ENCODE results near the gene DNASE1L2. TPM values are rescaled to one million over a fixed set of nuclear protein-coding genes. Genes with fewer than 3 reads are reported as not detected.

Gene DNASE1L2
- polyA plus RNA-seq, 3 donors, result 1.1 TPM; not detected in 2

GRCh38 chr16:2282866-2283555, 46.8 kb downstream of the DNASE1L2 start:
- Mint-ChIP-seq H3K27ac (no peak overlapping the region), H3K9me3 (no peaks in the 10 kb centered on the region), H3K4me1 (no peaks in the 10 kb centered on the region), H3K4me3 (no peak overlapping the region), H3K36me3 (no peaks in the 10 kb centered on the region), H3K27me3 (ENCODE audit: low read depth in 3 of 3) (peaks cover 0 to 5% (median 4%) of the 10 kb centered on the region in 3 donors)
- H3K36me3 ChIP-seq (replicated peaks in 1 of 2; ENCODE audit: control insufficient read depth in 1 of 2, insufficient read depth in 2 of 2, low read length in 2 of 2), result no peaks in the 10 kb centered on the region
- WGBS (ENCODE audit: insufficient coverage), result 93% methylated on average over 22 of the region's 26 CpGs
- intact Hi-C loops (cut with micrococcal nuclease), result no loop called here
- H3K27me3 ChIP-seq (ENCODE audit: control insufficient read depth in 2 of 2, insufficient read depth in 2 of 2, low read length in 2 of 2), result no peaks in the 10 kb centered on the region
- no peak for TF ChIP-seq CTCF (IDR thresholded peaks at IDR 0.05)
- H3K9me3 ChIP-seq (replicated peaks in 1 of 2; ENCODE audit: control insufficient read depth in 1 of 2, insufficient read depth in 1 of 2, low read length in 2 of 2), result no peaks in the 10 kb centered on the region
- no peak overlapping the region for H3K9ac ChIP-seq (ENCODE audit: insufficient read depth, low read length, poor library complexity, severe bottlenecking)
- no peak overlapping the region for H3K4me3 ChIP-seq (replicated peaks in 1 of 3; ENCODE audit: low read depth in 2 of 3, low read length in 3 of 3)
- H3K27ac ChIP-seq (ENCODE audit: low read depth in 1 of 2, low read length in 2 of 2), result no peak overlapping the region
- H3K4me2 ChIP-seq (replicated peaks; ENCODE audit: extremely low read depth, low read length, poor library complexity, severe bottlenecking), result no peak overlapping the region
- no peak for DNase-seq
- H4K20me1 ChIP-seq (ENCODE audit: insufficient read depth, low read length), result no peaks in the 10 kb centered on the region
- H2AFZ ChIP-seq (ENCODE audit: insufficient read depth, low read depth, low read length, poor library complexity, severe bottlenecking), result no peak overlapping the region
- H3K4me1 ChIP-seq (ENCODE audit: control insufficient read depth in 1 of 2, insufficient read depth in 2 of 2, low read length in 2 of 2), result no peaks in the 10 kb centered on the region
- H3K79me2 ChIP-seq (ENCODE audit: insufficient read depth, low read length), result no peaks in the 10 kb centered on the region

GRCh38 chr16:2284001-2284770, 47.9 kb downstream of the DNASE1L2 start:
- Histone ChIP-seq H3K36me3 (replicated peaks in 1 of 2; ENCODE audit: control insufficient read depth in 1 of 2, insufficient read depth in 2 of 2, low read length in 2 of 2) (no peaks in the 10 kb centered on the region), H3K79me2 (ENCODE audit: insufficient read depth, low read length) (no peaks in the 10 kb centered on the region), H3K9me3 (replicated peaks in 1 of 2; ENCODE audit: control insufficient read depth in 1 of 2, insufficient read depth in 1 of 2, low read length in 2 of 2) (no peaks in the 10 kb centered on the region), H3K27ac (ENCODE audit: low read depth in 1 of 2, low read length in 2 of 2) (no peak overlapping the region), H3K9ac (ENCODE audit: insufficient read depth, low read length, poor library complexity, severe bottlenecking) (no peak overlapping the region), H3K4me3 (replicated peaks in 1 of 3; ENCODE audit: low read depth in 2 of 3, low read length in 3 of 3) (no peak overlapping the region), H3K4me2 (replicated peaks; ENCODE audit: extremely low read depth, low read length, poor library complexity, severe bottlenecking) (no peak overlapping the region), H3K27me3 (ENCODE audit: control insufficient read depth in 2 of 2, insufficient read depth in 2 of 2, low read length in 2 of 2) (no peaks in the 10 kb centered on the region), H4K20me1 (ENCODE audit: insufficient read depth, low read length) (no peaks in the 10 kb centered on the region), H2AFZ (ENCODE audit: insufficient read depth, low read depth, low read length, poor library complexity, severe bottlenecking) (no peak overlapping the region), H3K4me1 (ENCODE audit: control insufficient read depth in 1 of 2, insufficient read depth in 2 of 2, low read length in 2 of 2) (no peaks in the 10 kb centered on the region)
- Mint-ChIP-seq H3K27ac (peak overlapping the region in 1 of 7 donors; percentile 74), H3K27me3 (ENCODE audit: low read depth in 3 of 3) (peaks cover 0 to 5% (median 4%) of the 10 kb centered on the region in 3 donors), H3K4me1 (no peaks in the 10 kb centered on the region), H3K9me3 (no peaks in the 10 kb centered on the region), H3K4me3 (no peak overlapping the region), H3K36me3 (no peaks in the 10 kb centered on the region)
- no peak for DNase-seq
- no peak for TF ChIP-seq CTCF (IDR thresholded peaks at IDR 0.05)
- intact Hi-C loops (cut with micrococcal nuclease), result no loop called here
- WGBS (ENCODE audit: insufficient coverage), result 97% methylated on average over 31 of the region's 37 CpGs
